GM21576 (cell line): ENCODE results near the gene BLCAP.

Experiments
- ATAC-seq: cut with Tn5 transposase; IDR thresholded peaks from one replicate; pipeline ENCODE4 v1.9.1; 2021; ENCODE audit warnings: mild to moderate bottlenecking, moderate library complexity; ENCODE audit not compliant: unreplicated experiment

The BLCAP gene

GRCh38 chr20:37518059-37518458 lies 9.6 kb downstream of the BLCAP start:
- no peak for ATAC-seq

- ATAC-seq: no peak
Measured at GRCh38 chr20:37516811-37517750, 10.6 kb downstream of the BLCAP start.

GRCh38 chr20:37515876-37516275 lies 11.8 kb downstream of the BLCAP start:
- no peak for ATAC-seq

- ATAC-seq: no peak
Measured at GRCh38 chr20:37513779-37514359, 13.8 kb downstream of the BLCAP start.

- ATAC-seq: no peak
Measured at GRCh38 chr20:37511610-37512275, 15.9 kb downstream of the BLCAP start.

- no peak for ATAC-seq
Measured at GRCh38 chr20:37510226-37510625, 17.4 kb downstream of the BLCAP start.

GRCh38 chr20:37506152-37506725 lies 21.4 kb downstream of the BLCAP start:
- ATAC-seq: no peak

- ATAC-seq: no peak
Measured at GRCh38 chr20:37505263-37506151, 22.2 kb downstream of the BLCAP start.

- ATAC-seq: no peak
Measured at GRCh38 chr20:37504404-37505096, 23.1 kb downstream of the BLCAP start.

GRCh38 chr20:37503256-37503927 lies 24.3 kb downstream of the BLCAP start:
- no peak for ATAC-seq

GRCh38 chr20:37502654-37503053 lies 25.0 kb downstream of the BLCAP start:
- ATAC-seq: no peak

GRCh38 chr20:37501940-37502339 lies 25.7 kb downstream of the BLCAP start:
- no peak for ATAC-seq

- no peak for ATAC-seq
Measured at GRCh38 chr20:37500311-37500710, 27.4 kb downstream of the BLCAP start.

GRCh38 chr20:37498066-37498665 lies 29.5 kb downstream of the BLCAP start:
- no peak for ATAC-seq

GRCh38 chr20:37494796-37495195 lies 32.9 kb downstream of the BLCAP start:
- ATAC-seq: no peak

GRCh38 chr20:37494301-37494700 lies 33.4 kb downstream of the BLCAP start:
- ATAC-seq: no peak

GRCh38 chr20:37492945-37493344 lies 34.7 kb downstream of the BLCAP start:
- no peak for ATAC-seq

GRCh38 chr20:37492096-37492625 lies 35.5 kb downstream of the BLCAP start:
- ATAC-seq: no peak
